ENCODE results near the gene STK17B.

STK17B gene

GRCh38 chr2:196155575-196155974, 15.8 kb downstream of the STK17B start:
- no peak for DNase-seq (ENCODE audit: low read depth)

- DNase-seq (ENCODE audit: low read depth): no peak
These were observed 17.9 kb downstream of the STK17B start for GRCh38 chr2:196153480-196153879.

- no peak for DNase-seq (ENCODE audit: low read depth)
These were observed 21.4 kb downstream of the STK17B start for GRCh38 chr2:196149948-196150347.

GRCh38 chr2:196148736-196149135, 22.6 kb downstream of the STK17B start:
- DNase-seq (ENCODE audit: low read depth): no peak

- DNase-seq (ENCODE audit: low read depth): no peak
These were observed 26.1 kb downstream of the STK17B start for GRCh38 chr2:196145256-196145655.

GRCh38 chr2:196144513-196145126, 26.8 kb downstream of the STK17B start:
- no peak for DNase-seq (ENCODE audit: low read depth)

GRCh38 chr2:196143730-196144131, 27.6 kb downstream of the STK17B start:
- DNase-seq (ENCODE audit: low read depth): no peak

- no peak for DNase-seq (ENCODE audit: low read depth)
These were observed 28.6 kb downstream of the STK17B start for GRCh38 chr2:196142825-196143224.

- DNase-seq (ENCODE audit: low read depth): no peak
These were observed 31.2 kb downstream of the STK17B start for GRCh38 chr2:196140213-196140612.

- no peak for DNase-seq (ENCODE audit: low read depth)
These were observed 34.1 kb downstream of the STK17B start for GRCh38 chr2:196137271-196137670.

GRCh38 chr2:196136151-196136550, 35.2 kb downstream of the STK17B start:
- no peak for DNase-seq (ENCODE audit: low read depth)

- DNase-seq (ENCODE audit: low read depth): no peak
These were observed 39.1 kb downstream of the STK17B start for GRCh38 chr2:196131949-196132925.

- DNase-seq (ENCODE audit: low read depth): no peak
These were observed 39.9 kb downstream of the STK17B start for GRCh38 chr2:196131384-196131937.

- no peak for DNase-seq (ENCODE audit: low read depth)
These were observed 41.1 kb downstream of the STK17B start for GRCh38 chr2:196130039-196130825.

- no peak for DNase-seq (ENCODE audit: low read depth)
These were observed 42.6 kb downstream of the STK17B start for GRCh38 chr2:196128749-196129148.

- DNase-seq (ENCODE audit: low read depth): no peak
These were observed 45.8 kb downstream of the STK17B start for GRCh38 chr2:196125596-196125995.

GRCh38 chr2:196123679-196124373, 47.6 kb downstream of the STK17B start:
- DNase-seq (ENCODE audit: low read depth): no peak

GRCh38 chr2:196119926-196120325, 51.5 kb downstream of the STK17B start:
- DNase-seq (ENCODE audit: low read depth): no peak

GRCh38 chr2:196117214-196117705, 54.1 kb downstream of the STK17B start:
- no peak for DNase-seq (ENCODE audit: low read depth)

- DNase-seq (ENCODE audit: low read depth): no peak
These were observed 58.1 kb downstream of the STK17B start for GRCh38 chr2:196113061-196113974.

Measured in HS-27A (cell line).